Mucosa of stomach (tissue), 1 donor: ENCODE data around the gene SMURF1.

Source experiments
- H3K27me3 ChIP-seq: one replicate; pipeline ENCODE4 v1.7.0; 2013; ENCODE audit warnings: mild to moderate bottlenecking, low read length; ENCODE audit not compliant: control insufficient read depth, insufficient read depth
- H3K36me3 ChIP-seq: one replicate; pipeline ENCODE4 v1.7.0; 2013; ENCODE audit warnings: low read length; ENCODE audit not compliant: control insufficient read depth, insufficient read depth
- H3K4me1 ChIP-seq: one replicate; pipeline ENCODE4 v1.7.0; 2013; ENCODE audit warnings: mild to moderate bottlenecking, low read length; ENCODE audit not compliant: control insufficient read depth, insufficient read depth
- H3K4me3 ChIP-seq: one replicate; pipeline ENCODE4 v1.7.0; 2013; ENCODE audit warnings: low read length
- H3K9ac ChIP-seq: one replicate; pipeline ENCODE4 v1.7.0; 2013; ENCODE audit warnings: mild to moderate bottlenecking, low read length, moderate library complexity
- H3K9me3 ChIP-seq: one replicate; pipeline ENCODE4 v1.7.0; 2013; ENCODE audit warnings: mild to moderate bottlenecking, low read length, moderate library complexity; ENCODE audit not compliant: control insufficient read depth
- donor health status: Pancreatic carcinoma.

SMURF1 gene

DNA sequence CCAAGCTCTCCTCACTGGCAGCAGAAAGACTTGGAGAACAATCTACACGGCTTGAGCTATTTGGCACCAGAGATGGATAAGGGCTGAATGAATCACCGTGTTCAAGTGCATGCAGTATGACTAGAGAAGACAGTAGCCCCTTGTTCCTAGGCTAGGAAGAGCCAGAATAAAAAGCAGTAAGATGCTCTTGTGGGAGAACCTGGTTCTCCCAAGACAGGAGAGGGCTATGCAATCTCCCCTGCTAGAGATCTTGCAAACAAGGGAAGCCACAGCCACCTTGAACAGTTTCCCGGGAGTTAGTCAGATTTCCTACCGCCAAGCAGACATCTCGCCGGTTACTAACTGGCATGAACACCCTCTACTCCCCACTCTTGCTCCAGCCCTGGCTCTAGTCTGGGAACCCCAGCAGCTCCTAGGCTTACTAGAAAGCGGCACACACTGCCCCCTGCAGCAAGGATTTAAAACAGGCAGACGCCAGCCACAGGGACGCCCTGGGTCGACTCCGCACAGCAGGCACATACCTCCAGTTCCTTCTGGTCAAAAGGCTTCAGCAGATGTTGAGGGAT, 107.3 kb downstream of the SMURF1 start:
- Histone ChIP-seq H3K4me1 (peaks cover 15% of the 10 kb centered on the region), H3K9me3 (no peaks in the 10 kb centered on the region), H3K9ac (no peak overlapping the region), H3K27me3 (no peaks in the 10 kb centered on the region), H3K4me3 (no peak overlapping the region), H3K36me3 (peaks cover 37% of the 10 kb centered on the region)

DNA sequence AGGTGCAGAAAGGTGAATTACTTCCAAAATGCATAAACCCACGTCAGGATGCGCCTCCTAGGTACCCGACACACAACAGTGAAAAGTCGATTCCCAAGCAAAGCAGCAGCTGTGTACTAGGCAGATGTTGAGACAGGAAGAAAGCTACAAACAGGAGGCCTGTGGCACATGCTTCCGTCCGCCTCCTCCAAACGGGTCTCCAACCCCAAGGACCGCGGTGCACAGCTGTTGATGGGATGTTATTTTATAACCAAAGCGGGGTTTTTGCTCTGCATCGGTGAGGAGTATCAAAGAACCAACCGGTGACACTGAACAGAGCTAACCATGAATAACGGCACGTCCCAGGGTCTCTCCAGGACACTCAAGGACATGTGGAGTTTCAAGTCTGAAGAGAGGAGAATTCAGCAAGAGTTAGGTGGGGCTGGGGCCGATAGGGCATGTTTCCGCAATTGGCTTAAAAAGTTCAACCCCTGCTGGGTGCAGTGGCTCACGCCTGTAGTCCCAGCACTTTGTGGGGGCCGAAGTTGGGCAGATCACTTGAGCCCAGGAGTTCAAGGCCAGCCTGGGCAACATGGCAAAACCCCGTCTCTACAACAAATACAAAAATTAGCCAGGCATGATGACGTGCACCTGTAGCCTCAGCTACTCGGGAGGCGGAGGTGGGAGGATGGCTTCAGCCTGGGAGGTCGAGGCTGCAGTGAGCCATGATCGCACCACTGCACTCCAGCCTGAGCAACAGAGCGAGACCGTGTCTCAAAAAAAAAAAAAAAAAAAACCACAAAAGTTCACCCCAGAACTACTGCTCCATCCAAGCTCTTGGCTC, 108.0 kb downstream of the SMURF1 start:
- no peak overlapping the region for H3K4me3 ChIP-seq
- H3K27me3 ChIP-seq, result no peaks in the 10 kb centered on the region
- H3K9ac ChIP-seq, result no peak overlapping the region
- H3K9me3 ChIP-seq, result no peaks in the 10 kb centered on the region
- H3K36me3 ChIP-seq, result peaks cover 41% of the 10 kb centered on the region
- peaks cover 8% of the 10 kb centered on the region for H3K4me1 ChIP-seq

DNA sequence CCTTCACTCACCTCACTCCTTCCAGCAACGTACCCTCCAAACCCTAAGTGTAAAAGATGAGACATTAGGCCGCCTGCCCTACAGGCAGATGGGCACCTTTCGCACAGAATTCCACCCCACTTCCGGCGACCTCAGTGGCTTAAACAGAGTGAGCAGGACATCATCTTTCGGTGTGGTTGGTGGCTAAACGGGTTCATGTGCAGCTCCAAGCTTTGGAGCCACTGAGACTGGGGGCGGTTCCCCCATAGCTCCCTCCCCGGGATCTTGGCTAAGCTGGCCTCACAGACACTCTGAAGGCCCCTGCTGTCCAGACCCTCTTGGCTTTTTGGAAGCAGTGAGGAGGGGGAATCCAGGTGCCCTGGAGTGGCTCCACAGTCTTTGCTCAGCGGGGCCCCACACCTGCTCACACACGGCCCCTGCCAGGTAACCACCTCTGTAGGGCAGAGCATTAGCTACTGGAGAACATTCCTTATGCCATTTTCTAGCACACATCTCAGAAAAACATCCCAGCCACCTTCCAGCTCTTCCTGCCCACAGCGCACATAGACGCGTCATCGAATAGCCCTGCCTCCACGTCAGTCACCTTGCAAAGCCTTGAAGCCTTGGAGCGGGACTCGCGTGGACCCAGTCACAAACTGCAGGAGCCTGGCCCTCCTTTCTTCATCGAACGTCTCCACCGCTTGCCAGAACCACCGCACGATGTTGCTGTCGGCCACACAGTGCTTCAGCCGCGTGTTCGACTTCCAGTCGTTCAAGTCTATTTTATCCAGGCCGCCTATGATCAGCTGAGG, 108.8 kb downstream of the SMURF1 start:
- peaks cover 44% of the 10 kb centered on the region for H3K36me3 ChIP-seq

DNA sequence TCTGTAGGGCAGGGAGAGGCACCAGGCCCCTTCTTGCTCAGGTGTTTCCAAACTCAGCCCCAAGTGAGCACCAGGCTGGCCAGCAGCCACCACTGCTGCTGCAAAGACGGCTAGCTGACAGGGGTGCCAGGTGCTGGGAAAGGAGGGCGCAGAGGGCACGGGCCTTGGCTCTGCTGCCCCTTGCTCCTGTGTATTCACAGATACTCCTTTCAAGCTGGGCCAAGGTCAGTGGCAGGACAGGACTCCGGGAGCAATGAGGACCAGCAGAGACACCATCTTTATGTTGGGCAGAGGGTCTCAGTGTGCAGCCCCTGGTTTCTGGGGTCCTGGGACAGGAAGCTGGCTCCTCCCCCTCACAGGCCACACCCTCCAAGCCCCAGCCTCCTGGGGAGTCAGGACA, 110.1 kb downstream of the SMURF1 start:
- no peaks in the 10 kb centered on the region for H3K27me3 ChIP-seq
- H3K4me3 ChIP-seq, result no peak overlapping the region
- H3K9me3 ChIP-seq, result no peaks in the 10 kb centered on the region
- no peaks in the 10 kb centered on the region for H3K4me1 ChIP-seq
- H3K36me3 ChIP-seq, result peaks cover 49% of the 10 kb centered on the region
- H3K9ac ChIP-seq, result no peak overlapping the region

More for the DNA sequence above, 108.8 kb downstream of the SMURF1 start:
- H3K9ac ChIP-seq, result no peak overlapping the region
- no peak overlapping the region for H3K4me3 ChIP-seq
- H3K4me1 ChIP-seq, result no peaks in the 10 kb centered on the region
- H3K9me3 ChIP-seq, result no peaks in the 10 kb centered on the region
- no peaks in the 10 kb centered on the region for H3K27me3 ChIP-seq

DNA sequence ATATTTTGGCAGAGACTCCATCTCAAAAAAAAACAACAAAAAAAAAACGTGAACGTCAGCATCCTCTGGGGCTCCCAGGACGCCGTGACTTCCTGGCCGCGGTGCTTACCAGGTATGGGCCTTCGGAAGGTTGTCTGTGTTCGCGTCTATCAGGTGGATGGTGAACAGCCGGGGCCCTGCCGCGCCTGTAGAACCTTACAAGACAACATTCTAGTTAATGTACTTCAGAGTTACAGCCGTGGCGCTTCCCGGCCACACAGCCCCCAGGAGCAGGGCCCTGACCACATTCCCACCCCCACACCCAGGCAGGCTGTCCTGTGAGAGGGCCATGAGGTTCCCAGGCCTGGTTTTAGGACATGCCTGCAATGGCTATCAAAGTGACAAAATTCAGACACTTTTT, 111.0 kb downstream of the SMURF1 start:
- H3K36me3 ChIP-seq, result peaks cover 44% of the 10 kb centered on the region

DNA sequence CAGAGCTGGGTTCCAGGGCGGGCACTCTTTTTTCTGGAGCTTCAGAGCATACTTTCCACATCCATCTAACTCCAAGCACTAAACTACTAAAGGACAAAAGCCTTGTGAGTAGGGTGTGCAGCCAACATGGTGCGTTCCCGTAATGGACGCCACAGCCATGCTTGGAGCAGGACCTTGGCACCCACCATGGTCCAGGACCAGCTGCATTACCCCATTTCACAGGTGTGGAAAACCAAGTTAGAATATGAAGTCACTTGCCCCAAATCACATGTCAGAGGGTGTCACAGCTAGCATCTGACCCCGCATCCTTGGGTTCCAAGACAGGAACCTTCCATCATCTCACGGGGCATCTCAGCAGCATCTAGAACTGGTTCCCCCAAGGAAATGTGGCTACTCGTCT, 112.4 kb downstream of the SMURF1 start:
- Histone ChIP-seq H3K4me1 (no peaks in the 10 kb centered on the region), H3K36me3 (peaks cover 37% of the 10 kb centered on the region), H3K9me3 (no peaks in the 10 kb centered on the region), H3K9ac (no peak overlapping the region), H3K4me3 (no peak overlapping the region), H3K27me3 (no peaks in the 10 kb centered on the region)

More for the DNA sequence above, 111.0 kb downstream of the SMURF1 start:
- H3K9me3 ChIP-seq, result no peaks in the 10 kb centered on the region
- no peaks in the 10 kb centered on the region for H3K27me3 ChIP-seq
- H3K4me1 ChIP-seq, result no peaks in the 10 kb centered on the region
- no peak overlapping the region for H3K4me3 ChIP-seq
- H3K9ac ChIP-seq, result no peak overlapping the region

DNA sequence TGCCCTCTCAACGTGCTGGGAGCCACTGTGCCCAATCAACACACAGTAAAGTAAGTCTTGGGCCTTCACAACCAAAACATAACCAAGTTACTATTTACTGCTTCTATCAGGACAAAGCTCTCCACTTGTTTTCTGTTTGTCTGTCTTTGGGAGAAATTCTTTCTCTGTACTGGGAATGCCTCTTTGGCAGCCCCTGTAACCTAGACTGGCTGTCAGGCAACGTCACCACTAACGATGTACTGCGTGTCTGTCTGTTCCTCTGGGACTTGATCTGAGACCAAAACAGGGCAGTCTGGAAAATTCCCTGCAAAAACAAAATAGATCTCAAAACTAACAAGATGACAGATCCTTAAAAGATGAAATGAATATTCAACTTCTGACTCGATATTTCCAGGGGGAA, 113.0 kb downstream of the SMURF1 start:
- H3K4me1 ChIP-seq, result no peaks in the 10 kb centered on the region
- H3K9me3 ChIP-seq, result no peaks in the 10 kb centered on the region
- no peak overlapping the region for H3K9ac ChIP-seq
- H3K4me3 ChIP-seq, result no peak overlapping the region
- peaks cover 35% of the 10 kb centered on the region for H3K36me3 ChIP-seq
- no peaks in the 10 kb centered on the region for H3K27me3 ChIP-seq

DNA sequence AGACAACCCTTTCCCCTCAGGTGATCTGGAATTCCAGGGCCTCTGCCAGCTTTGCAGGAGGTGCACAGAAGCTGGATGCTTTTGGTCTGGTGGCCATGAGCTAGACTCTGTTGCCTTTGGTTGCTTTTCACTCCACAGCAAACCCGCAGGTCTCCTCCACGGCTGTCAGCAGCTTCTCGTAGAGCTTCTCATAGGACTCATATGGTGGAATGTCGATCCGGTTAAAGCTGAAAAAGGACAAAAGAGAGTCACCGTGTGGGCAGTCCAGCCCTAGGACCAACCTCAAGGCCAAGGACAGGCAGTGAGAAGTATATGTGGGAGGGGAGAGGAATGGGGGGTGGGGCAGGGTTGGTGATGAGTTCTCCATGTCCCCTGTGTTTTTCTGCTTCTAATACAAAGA, 113.5 kb downstream of the SMURF1 start:
- Histone ChIP-seq H3K27me3 (no peaks in the 10 kb centered on the region), H3K9me3 (no peaks in the 10 kb centered on the region), H3K9ac (no peak overlapping the region), H3K4me3 (no peak overlapping the region), H3K4me1 (no peaks in the 10 kb centered on the region), H3K36me3 (peaks cover 31% of the 10 kb centered on the region)

DNA sequence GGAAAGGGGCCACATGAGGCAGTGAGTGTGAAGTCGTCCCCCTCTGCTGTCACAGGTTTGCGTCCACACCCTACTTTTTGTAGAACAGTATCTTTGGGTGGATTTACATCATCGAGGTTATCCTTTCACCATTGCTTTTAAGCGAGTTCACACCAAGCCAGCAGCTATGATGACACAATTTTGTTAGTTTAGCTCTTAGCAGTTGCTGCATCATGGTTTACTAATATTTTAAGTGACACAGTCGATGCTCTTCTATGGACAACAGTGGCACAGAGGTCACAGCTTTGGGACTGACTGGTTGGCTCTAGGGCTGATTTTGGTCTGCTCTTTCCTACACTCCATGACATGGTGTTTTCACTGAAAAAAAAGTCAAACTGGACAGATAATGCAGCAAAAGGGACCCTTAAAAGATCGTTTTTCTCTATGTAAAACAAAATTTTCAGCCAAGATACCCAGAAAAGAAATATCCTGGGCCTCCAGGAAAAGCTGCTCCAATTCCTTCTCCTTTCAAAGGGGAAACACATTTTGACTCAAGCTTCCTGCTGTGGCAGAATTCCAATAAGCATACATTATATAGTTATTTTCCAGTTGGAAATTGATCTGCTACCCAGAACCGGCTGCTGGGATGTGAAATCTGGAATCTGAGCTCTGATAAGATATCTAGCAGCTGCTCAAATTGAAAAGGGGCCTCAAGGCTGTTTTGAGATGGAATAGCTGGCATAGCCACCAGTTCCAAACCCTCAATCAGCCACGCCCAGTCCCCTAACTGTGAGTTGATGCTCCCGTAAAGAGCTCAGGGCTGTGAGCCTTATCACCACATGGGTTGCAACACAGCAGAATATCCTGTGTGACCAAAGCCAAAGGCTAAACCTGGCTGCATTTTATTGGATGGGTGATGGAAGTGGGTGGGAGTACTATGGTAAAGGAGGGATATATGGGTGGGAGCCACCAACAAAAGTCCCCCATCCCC, 114.2 kb downstream of the SMURF1 start:
- Histone ChIP-seq H3K4me1 (no peaks in the 10 kb centered on the region), H3K36me3 (peaks cover 31% of the 10 kb centered on the region)

DNA sequence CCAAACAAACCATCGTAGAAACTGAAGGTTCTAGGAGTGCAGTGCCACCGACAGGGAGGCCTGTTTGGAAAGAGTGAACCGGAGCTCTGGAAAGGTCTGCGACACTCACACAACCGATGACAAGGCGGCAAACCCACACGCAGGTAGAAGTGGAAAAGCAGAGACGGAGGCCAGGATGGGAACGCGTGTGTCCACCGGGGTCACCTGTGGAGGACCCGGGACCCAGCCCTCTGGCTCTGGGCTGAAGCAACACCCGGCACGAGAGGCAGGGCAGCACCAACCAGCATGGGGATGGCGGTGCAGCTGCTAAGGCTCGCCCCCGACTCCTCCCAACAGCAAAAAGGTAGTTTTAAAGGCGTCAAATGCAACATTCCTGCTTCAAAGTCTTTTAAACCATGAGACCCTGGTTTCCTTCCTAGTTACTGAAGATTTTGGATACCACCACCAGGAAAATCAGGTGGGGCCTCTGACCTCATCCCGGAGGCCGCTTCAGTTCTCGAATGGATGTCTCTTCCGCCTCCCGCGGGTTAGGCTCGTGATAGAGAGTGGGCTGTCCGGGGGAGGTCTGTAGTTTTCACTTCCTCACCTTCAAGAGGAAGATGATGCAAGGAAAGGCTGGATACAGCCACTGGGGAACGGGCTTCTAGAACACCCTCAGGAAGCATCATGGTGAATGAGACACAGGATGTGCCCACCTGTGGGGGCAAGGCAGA, 115.5 kb downstream of the SMURF1 start:
- no peak overlapping the region for H3K4me3 ChIP-seq
- peaks cover 31% of the 10 kb centered on the region for H3K36me3 ChIP-seq
- no peaks in the 10 kb centered on the region for H3K27me3 ChIP-seq
- H3K4me1 ChIP-seq, result peaks cover 12% of the 10 kb centered on the region
- H3K9ac ChIP-seq, result no peak overlapping the region
- H3K9me3 ChIP-seq, result no peaks in the 10 kb centered on the region

More for the DNA sequence above, 114.2 kb downstream of the SMURF1 start:
- Histone ChIP-seq H3K4me3 (no peak overlapping the region), H3K9me3 (no peaks in the 10 kb centered on the region), H3K27me3 (no peaks in the 10 kb centered on the region), H3K9ac (no peak overlapping the region)

DNA sequence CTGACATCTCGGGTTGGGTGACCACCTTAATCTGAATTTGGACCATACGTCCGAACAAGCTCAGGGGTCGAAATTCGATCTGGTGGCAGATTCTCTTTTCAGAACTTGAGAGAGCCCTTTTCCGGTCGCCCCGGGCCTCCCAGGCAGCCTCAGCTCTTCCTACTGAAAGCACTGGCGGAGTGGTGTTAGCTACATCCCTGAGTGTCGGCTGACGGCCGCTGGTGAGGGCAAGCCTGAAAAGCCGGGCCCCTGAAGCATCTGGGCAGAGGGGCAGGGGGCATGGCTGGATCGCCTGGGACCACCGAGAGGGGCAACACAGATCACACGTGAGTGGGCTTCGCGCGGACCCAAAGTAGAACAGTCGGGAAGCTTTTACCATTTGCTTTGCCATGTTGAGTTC, 116.1 kb downstream of the SMURF1 start:
- Histone ChIP-seq H3K9me3 (no peaks in the 10 kb centered on the region), H3K27me3 (no peaks in the 10 kb centered on the region), H3K9ac (no peak overlapping the region), H3K4me1 (peaks cover 15% of the 10 kb centered on the region), H3K4me3 (no peak overlapping the region), H3K36me3 (peaks cover 31% of the 10 kb centered on the region)
